Non-pigmented ciliary epithelial cell (primary cell): Measurements from ENCODE around the gene FBXL22.

Experiments
- DNase-seq: peaks from one replicate; pipeline ENCODE4 v3.0.0-alpha.2; 2010; ENCODE audit warnings: low read depth

Gene FBXL22

DNA sequence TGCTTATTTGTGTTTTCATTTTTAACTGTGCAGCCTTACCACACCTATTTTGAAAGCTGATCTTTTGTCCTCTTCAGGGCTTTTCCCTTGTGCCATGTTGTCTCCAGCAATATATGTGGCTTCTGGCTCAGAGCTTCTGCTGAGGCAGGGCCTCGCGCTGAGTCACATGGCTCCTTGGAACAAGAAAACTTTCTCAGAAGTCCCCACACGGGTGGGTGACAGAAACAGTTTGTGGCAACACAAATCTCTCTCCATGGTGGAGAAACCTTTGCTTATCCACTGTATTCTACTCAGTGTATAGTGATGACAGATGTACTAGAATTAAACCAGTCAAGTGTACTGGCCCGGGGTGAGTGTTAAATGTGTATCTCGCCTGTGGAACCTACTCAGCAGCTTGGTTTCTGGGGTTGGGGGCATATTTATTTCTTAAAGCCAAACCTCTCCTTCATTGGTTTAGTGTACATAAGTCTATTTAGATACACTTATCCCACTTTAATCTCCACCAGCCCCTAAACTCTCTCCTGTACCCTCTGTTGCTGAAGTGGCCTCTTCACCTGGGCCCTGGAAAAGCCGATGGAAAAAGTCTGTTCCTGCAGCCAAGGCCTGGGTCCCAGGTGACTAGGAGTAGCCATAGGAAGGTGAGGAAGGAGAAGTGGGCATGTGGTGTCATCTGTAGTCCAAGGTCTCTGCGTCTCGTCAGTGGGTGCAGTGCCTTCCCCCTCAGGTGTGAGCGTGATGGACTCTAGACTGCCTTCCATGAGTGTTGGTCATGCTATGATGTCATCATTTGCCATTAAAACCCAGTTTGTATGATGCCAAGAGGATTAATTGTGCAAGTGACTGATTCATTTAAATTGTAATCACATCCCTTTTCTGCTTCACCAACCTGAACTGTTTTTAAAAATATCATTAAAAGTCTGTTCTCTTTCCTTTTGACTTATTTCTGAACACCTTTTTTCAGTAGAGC lies 3.2 kb upstream of the FBXL22 start:
- DNase-seq = no peak

- no peak for DNase-seq
Observed at GRCh38 chr15:63595065-63595464, 2.1 kb upstream of the FBXL22 start.

DNA sequence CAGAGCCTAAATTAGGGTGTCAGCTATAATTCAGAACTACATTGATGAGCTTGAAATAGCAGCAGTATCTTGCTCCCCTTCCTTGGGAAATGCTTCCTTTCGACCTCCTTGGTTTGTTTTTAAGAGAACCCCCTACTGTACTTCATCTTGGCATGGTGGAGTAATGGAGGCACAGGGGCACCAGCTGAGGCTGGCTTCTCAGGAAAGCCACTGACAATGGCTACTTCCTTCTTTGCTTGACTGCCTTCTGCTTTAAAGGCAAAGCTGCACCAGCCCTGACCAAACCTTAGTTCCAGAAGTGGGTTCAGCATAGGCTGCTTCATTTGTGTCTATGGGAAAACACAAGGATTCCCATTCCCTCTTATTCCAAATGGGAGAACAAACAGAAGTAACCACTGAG lies 1.5 kb upstream of the FBXL22 start:
- no peak for DNase-seq

GRCh38 chr15:63596676-63597037 lies 530 bp upstream of the FBXL22 start:
- no peak for DNase-seq

DNA sequence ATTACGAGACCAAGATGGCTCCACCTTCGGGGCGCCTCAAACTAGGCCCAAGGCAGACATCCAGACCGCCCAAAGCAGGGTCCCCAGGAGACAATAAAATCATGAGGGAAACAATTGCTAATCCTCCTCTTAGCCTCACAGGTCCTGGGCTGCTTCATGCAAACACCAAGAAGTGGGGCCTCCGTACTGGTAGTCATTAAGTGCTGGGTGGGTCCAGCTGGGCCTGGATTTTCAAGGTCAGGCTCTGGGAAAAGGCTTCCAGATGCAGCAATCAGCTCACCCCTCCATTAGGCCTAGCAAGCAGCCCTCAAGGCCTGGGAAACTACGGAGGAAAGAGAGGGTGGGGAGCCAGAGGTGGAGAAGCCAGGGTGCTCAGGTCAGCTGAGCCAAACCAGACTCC lies 634 bp downstream of the FBXL22 start:
- DNase-seq = no peak

GRCh38 chr15:63598473-63599400 lies 1.6 kb downstream of the FBXL22 start:
- DNase-seq = no peak

DNA sequence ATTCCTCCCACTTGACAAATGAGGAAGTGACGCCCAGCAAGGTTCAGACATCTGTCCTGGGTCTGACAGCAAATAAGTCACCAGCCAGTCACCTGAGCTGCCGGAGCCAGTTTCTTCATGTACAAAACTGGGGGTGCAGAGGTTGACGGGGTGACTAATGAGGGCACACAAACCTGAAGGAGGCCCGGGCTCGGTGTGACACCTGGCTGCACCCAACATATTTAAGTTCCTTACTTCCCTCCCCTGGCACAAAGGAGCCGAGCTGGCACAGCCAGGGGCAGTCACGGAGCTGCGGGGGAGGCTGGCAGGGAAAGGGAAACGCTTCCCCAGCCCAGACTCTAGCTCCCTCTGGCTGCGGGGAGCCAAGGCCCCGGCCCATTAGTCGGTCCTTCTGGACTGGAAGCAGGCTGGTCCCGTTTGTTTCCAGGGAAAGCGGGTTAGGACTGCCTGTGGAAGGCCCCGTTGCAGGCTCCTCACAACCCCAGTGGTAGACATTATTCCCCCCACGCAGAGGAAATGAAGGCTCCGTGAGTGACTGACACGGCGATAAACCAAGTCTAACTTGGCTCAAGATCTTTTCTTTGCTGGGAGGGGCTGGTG lies 2.3 kb downstream of the FBXL22 start:
- no peak for DNase-seq

DNA sequence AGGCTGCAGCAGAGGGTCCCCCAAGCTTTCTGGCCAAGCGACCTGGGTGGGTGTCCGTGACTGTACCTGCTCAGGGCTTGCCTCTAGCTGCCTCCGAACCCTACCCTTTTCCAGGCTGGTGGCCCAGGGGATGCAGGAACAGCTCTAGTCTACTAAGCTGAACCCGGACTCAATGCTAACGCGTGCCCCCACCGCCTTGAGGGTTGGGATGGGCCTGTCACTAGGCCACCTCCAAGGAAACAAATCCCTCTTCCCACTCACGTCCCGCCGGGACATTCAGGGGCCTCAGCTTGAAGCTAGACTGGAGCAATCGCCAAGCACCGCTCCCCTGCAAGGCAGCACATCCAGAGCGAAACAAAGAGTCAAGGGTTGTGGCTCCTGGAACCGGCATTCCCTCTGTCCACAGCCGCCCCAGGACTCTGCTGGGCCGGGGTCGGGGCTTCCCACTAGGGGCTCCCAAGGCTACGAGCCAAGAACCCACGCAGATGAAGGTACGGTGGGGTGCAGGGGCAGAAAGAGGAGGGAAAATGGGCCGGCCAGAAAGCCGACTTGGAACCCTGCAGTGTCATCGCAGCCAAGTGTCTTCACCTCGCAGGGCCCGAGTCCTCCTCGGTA lies 2.9 kb downstream of the FBXL22 start:
- no peak for DNase-seq

- peak; percentile 54 for DNase-seq
Observed at GRCh38 chr15:63600616-63601025, 3.4 kb downstream of the FBXL22 start.

- no peak for DNase-seq
Observed at GRCh38 chr15:63601026-63601703, 4.0 kb downstream of the FBXL22 start.

- no peak for DNase-seq
Observed at GRCh38 chr15:63601704-63602185, 4.6 kb downstream of the FBXL22 start.

- DNase-seq = no peak
Observed at GRCh38 chr15:63602595-63602994, 5.4 kb downstream of the FBXL22 start.

- no peak for DNase-seq
Observed at GRCh38 chr15:63603516-63603915, 6.3 kb downstream of the FBXL22 start.

GRCh38 chr15:63604281-63604680 lies 7.1 kb downstream of the FBXL22 start:
- no peak for DNase-seq

DNA sequence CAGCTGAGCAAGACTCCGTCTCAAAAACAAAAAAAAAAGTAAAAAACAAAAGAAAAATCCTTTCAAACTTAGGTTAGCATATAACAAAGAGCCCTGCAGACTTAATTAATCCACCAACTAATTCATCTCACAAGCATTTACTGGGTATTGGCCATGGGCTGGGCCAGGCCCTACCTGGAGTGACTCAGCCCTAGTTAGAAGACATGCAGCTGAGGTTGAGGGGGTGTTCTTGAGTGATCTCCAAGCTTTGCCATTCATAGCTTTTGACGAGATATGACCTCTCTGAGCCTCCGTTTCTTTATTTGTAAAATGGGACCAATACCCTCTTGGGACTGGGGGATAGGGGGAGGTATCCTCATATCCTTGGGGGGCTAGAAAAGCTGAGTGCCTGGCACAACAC lies 7.8 kb downstream of the FBXL22 start:
- DNase-seq = no peak

DNA sequence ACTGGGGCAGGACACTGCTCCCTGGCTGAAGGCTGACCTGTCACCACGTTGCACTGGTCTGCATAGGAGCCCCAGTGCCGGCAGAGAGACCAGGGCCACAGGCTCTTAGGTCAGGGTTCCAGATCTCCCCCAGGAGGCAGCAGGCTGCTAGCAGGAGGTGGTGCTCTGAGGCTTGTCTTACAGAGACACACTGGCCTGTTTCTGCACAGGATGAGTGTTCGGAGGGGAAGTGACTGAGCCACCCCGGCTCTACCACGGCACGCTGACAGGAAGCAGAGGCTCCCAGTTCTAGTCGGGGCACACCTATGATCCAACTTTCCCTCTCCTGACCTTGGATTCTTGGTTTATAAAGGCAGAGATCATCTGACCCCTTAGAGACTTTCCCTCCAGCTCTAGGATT lies 8.6 kb downstream of the FBXL22 start:
- no peak for DNase-seq

DNA sequence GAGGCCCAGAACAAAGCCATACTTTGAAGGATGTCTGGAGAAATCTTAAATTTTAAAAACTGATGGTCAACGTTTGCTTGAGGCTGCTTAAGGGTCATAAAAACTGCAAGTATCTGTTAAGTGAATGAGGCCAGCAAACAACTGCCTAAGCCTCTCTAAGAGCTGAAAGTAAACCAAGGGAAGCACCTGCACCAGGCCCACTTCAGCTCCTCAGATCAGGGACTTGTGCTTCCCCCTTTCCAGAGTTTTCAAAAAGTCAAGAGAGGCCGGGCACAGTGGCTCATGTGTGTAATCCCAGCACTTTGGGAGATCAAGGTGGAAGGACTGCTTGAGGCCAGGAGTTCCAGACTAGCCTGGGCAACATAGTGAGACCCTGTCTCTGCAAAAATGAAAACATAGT lies 9.1 kb downstream of the FBXL22 start:
- no peak for DNase-seq

DNA sequence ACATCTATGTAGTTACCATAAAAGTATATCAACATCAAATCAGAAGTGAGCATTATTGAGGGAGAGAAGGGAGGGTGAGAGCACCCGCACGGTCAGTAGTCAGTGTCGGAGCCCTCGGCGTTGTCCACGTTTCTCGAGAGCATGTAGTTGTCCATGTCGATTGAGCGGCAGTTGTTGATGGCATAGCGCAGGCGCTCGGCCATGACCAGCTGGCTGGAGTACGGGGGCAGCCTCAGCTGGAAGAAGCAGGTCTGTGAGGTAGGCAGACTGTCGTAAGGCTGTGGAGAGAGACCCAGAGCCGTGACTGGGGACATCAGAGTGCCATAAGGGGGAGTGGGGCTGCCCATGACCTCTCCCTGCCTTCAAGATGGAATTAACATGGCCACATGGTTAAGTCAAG lies 11.8 kb downstream of the FBXL22 start:
- no peak for DNase-seq

DNA sequence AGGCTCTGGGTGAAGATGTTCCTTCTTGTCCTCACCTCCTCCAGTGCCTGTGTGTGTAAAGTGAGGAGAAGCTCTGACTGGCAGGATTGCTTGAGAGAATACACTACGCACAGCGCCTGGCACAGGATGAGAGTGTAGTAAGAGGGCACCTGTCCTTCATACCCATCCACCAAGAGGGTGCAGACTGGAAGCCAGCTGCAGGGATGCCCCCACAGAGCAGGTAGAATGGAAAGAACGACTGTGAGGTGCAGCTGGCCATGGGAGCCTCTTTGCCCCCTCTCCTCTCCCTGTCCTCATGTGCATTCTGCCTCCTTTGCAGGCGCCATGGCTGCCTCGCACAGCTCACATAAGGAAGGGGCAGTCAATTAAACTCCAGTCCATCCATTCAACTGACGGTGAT lies 12.3 kb downstream of the FBXL22 start:
- DNase-seq = no peak

DNA sequence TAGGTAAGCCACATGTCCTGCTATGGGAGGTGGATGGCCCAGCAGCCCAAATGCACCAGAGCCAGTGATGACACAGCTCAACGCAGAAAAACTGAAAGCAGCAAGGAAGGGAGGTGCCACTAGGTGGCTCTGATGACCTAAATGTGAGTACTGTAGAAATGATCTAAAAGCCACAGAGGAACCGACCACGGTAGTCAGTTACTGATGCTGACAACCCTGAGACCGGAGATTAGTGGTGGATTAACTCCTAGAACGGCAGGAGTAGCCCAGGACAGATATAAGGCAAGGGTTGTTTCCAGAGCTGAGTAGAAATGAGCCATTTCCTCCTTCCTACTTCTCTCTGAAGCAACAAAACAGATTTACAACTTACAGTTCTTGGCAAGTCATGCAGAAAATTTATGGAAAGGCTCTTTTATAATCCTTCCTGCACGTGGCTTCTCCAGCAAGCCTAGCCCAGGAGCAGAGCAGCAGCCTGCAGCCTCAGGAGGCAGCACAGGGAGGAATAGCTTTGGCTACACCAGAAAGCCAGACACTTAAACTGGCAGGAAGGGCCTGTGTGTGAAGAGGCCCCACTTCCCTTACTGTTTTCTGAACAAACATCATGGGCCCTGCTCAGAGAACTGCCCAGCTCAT lies 13.1 kb downstream of the FBXL22 start:
- peak; percentile 70 for DNase-seq

- DNase-seq = no peak
Observed at GRCh38 chr15:63611177-63611576, 14.0 kb downstream of the FBXL22 start.
